Motor neuron (in vitro differentiated cells): Measurements from ENCODE around the gene UBE4A. TPM values are rescaled to one million over a fixed set of nuclear protein-coding genes. Genes with fewer than 3 reads are reported as not detected.

Experiments used
- ATAC-seq, 8 experiments: fragments of 200-7000 bp; cut with Tn5 transposase; replicated peaks in 6 of 8; 2 replicates each; pipeline ENCODE4 v1.8.0; 2021; ENCODE audit warnings: mild to moderate bottlenecking in 8 of 8, moderate library complexity in 8 of 8
- H3K27ac ChIP-seq, 2 donors: fragments of 250-450 bp; sonication (Bioruptor Pico); 2 replicates each; pipeline ENCODE4 v1.9.0; 2021; ENCODE audit warnings: antibody characterized with exemption in 2 of 2, mild to moderate bottlenecking in 2 of 2, moderate library complexity in 1 of 2
- H3K4me1 ChIP-seq, 2 donors: fragments of 250-450 bp; sonication (Bioruptor Pico); replicated peaks in 1 of 2; 2 replicates each; pipeline ENCODE4 v1.6.1; 2021; ENCODE audit warnings: antibody characterized with exemption in 2 of 2, mild to moderate bottlenecking in 2 of 2, moderate library complexity in 1 of 2
- H3K4me3 ChIP-seq, 5 donors: fragments of 250-450 bp; sonication (Bioruptor Pico); 2 replicates each; pipeline ENCODE4 v1.9.0; 2021; ENCODE audit warnings: antibody characterized with exemption in 5 of 5, mild to moderate bottlenecking in 5 of 5, moderate library complexity in 4 of 5
- WGBS, 10 experiments: fragments of 450-650 bp; shearing (Covaris generic); methylation state at CpG; one replicate each; pipeline ENCODE4 v1.0.0; 2022; 5-methylcytosine and 5-hydroxymethylcytosine counted together
- in situ Hi-C, 9 experiments: fragments of 400-800 bp; cut with MboI; loops; one replicate each; pipeline ENCODE4 v1.15.0; 2021; ENCODE audit warnings: low sequenced_read_pairs in 9 of 9, low pct_unique_long_range_greater_than_20kb in 2 of 9; ENCODE audit not compliant: unreplicated experiment in 9 of 9
- total RNA-seq, 8 experiments: library from RNA; unstranded; fragments of 300-600 nt; gene quantifications; 2 replicates each; pipeline versions ENCODE4 v1.2.3 to v1.2.4, GENCODE V29; 2022

Gene UBE4A, protein sequence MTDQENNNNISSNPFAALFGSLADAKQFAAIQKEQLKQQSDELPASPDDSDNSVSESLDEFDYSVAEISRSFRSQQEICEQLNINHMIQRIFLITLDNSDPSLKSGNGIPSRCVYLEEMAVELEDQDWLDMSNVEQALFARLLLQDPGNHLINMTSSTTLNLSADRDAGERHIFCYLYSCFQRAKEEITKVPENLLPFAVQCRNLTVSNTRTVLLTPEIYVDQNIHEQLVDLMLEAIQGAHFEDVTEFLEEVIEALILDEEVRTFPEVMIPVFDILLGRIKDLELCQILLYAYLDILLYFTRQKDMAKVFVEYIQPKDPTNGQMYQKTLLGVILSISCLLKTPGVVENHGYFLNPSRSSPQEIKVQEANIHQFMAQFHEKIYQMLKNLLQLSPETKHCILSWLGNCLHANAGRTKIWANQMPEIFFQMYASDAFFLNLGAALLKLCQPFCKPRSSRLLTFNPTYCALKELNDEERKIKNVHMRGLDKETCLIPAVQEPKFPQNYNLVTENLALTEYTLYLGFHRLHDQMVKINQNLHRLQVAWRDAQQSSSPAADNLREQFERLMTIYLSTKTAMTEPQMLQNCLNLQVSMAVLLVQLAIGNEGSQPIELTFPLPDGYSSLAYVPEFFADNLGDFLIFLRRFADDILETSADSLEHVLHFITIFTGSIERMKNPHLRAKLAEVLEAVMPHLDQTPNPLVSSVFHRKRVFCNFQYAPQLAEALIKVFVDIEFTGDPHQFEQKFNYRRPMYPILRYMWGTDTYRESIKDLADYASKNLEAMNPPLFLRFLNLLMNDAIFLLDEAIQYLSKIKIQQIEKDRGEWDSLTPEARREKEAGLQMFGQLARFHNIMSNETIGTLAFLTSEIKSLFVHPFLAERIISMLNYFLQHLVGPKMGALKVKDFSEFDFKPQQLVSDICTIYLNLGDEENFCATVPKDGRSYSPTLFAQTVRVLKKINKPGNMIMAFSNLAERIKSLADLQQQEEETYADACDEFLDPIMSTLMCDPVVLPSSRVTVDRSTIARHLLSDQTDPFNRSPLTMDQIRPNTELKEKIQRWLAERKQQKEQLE
- total RNA-seq: 10 to 100 TPM; 25.3 to 57.3 (median 39.1) TPM

GRCh38 chr11:118359295-118359958 lies at the start of gene UBE4A:
TSS of gene UBE4A (plus strand) at chr11:118359600. CDS start at chr11:118365081, 5,481 bp downstream.
- 0 to 23% (median 0%) methylated on average over 1 to 13 of the region's 33 CpGs; no CpG with 5 or more reads in 1 of the 10 experiments for WGBS, 10 experiments
- peak within 1 kb of the TSS; percentile 79 to 82 for H3K27ac ChIP-seq

GRCh38 chr11:118310271-118310670 lies 49.1 kb upstream of the UBE4A start:
- Histone ChIP-seq H3K4me1 (peaks cover 0 to 5% of the 10 kb centered on the region in 2 donors), H3K27ac (no peak overlapping the region), H3K4me3 (no peak overlapping the region)
- in situ Hi-C loops: no loop called here
- no peak for ATAC-seq
- 0 to 89% (median 63%) methylated on average over 1 to 3 of the region's 3 CpGs for WGBS, 10 experiments

More at GRCh38 chr11:118359295-118359958, at the start of gene UBE4A:
- peak; percentile 92 to 99 (median 96) for ATAC-seq
- in situ Hi-C loops: loop anchor here in 5 of 9 experiments (10.0 to 25.0 kb wide), 3 partner anchors 155 to 172 kb away; partner anchors contain the start of gene SCN2B (in 1 of the 5)
- peaks cover 5 to 7% of the 10 kb centered on the region in 2 donors for H3K4me1 ChIP-seq
- H3K4me3 ChIP-seq: peak within 1 kb of the TSS; percentile 57 to 77 (median 73)

DNA sequence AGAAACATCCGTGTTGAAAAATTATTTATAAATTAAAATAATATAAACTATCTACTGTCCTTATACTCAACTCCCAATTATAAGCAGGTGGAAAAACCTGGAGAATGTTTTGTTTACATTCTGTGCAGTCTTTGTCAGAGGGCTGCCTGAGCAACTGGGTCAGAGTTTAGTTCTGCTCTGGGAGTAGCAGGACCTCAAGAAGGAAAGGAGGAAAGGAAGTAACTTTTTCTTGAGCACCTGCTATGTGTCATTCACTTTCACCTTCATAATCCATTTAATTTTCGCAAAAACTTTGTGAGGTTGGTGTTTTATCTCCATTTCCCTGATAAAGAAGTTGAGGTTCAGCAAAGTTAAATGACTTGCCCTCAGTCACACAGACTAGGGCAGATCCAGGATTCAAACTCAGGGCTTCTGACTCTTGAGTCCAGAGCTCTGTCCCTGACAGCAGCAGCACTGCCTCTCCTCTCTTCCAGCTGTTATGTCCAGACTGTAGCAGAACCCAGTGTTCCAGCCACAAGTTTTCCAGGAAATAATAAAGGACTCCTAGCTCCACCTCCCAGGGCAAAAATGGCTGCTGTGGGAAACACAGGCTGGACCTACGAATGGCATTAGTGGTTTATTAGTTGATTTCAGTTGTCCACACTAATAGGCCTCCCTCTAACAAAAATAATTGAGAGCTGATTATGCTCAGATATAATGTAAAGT lies 48.5 kb upstream of the UBE4A start:
- ATAC-seq: no peak
- Histone ChIP-seq H3K4me3 (no peak overlapping the region), H3K27ac (no peak overlapping the region), H3K4me1 (peaks cover under 1 to 12% of the 10 kb centered on the region in 2 donors)
- WGBS, 10 experiments: 31 to 100% (median 73%) methylated on average over 1 to 3 of the region's 3 CpGs; no CpG with 5 or more reads in 1 of the 10 experiments
- in situ Hi-C loops: no loop called here

- H3K27ac ChIP-seq: no peak overlapping the region
- peaks cover 6 to 18% of the 10 kb centered on the region in 2 donors for H3K4me1 ChIP-seq
- 0 to 82% (median 58%) methylated on average over 1 to 4 of the region's 4 CpGs; no CpG with 5 or more reads in 1 of the 10 experiments for WGBS, 10 experiments
- in situ Hi-C loops: no loop called here
- no peak for ATAC-seq
- H3K4me3 ChIP-seq: no peak overlapping the region
These were observed 47.9 kb upstream of the UBE4A start for GRCh38 chr11:118311518-118311917.

DNA sequence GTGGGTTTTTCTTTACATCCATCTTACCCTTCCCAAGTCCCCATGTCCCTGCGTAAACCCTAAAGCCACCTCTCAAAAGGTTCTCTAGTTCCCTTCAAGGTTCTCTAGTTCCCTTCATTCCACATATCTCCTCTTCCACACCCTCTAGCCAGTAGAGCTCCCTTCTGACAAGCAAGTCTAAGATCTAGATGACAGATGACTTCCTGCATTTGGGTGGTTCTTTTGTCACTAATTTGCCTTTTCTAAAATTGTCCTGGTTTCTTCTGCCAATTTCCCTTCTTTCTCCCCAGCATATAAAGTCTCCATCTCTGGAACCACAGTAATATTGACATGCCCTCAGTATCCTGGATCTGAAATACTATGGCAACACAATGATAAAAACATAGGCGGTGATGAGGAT lies 47.1 kb upstream of the UBE4A start:
- no peak overlapping the region for H3K4me3 ChIP-seq
- H3K27ac ChIP-seq: no peak overlapping the region
- no peak for ATAC-seq
- WGBS, 10 experiments: 80 to 100% (median 100%) methylated on average over 1 to 2 of the region's 2 CpGs; no CpG with 5 or more reads in 2 of the 10 experiments
- in situ Hi-C loops: no loop called here
- H3K4me1 ChIP-seq: peaks cover 10 to 24% of the 10 kb centered on the region in 2 donors

DNA sequence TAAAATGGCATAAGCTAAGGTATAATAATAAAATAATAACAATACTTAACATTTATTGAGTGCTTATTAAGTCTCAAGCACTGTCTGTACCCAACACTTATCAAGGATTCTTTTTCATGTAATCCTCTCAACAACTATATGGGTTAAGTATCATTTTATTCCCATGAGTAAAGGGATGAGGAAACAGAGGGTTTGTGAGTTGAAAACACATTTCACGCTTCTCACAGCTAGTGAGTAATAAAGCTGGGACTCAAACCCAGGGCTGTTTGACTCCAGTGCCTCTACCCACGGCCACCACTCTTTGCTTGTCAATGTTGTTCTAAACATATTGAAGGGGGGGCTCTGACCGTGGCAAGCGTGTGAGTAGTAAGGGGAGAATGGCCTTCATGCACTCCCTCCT lies 46.2 kb upstream of the UBE4A start:
- peaks cover 10 to 24% of the 10 kb centered on the region in 2 donors for H3K4me1 ChIP-seq
- no peak overlapping the region for H3K4me3 ChIP-seq
- WGBS, 10 experiments: 0 to 100% (median 83%) methylated on average over 1 to 3 of the region's 4 CpGs; no CpG with 5 or more reads in 3 of the 10 experiments
- no peak overlapping the region for H3K27ac ChIP-seq
- ATAC-seq: no peak
- in situ Hi-C loops: no loop called here

DNA sequence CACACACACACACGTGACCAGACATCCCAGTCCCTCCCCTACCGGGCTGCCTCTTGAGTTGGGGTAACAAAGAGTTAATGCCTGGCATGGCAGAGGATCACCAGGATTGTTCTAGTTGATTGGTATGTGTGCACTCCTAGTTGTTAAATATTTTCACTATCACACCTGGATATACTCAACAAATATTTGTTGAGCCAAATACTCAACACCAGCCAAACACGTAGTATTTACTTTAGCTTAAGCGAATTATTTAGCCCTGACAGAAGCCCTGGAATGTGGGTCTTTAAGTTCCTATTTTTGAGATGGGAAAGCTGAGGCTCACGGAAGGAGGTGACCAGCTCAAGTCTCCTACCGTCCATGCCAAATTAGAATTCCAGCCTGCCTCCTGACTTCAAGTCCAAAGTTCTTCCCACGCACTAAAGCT lies 44.4 kb upstream of the UBE4A start:
- in situ Hi-C loops: no loop called here
- Histone ChIP-seq H3K4me3 (no peak overlapping the region), H3K4me1 (peaks cover 10 to 24% of the 10 kb centered on the region in 2 donors), H3K27ac (peak overlapping the region in 1 of 2 donors; percentile 6)
- 60 to 100% (median 85%) methylated on average over 2 to 6 of the region's 7 CpGs; no CpG with 5 or more reads in 2 of the 10 experiments for WGBS, 10 experiments
- no peak for ATAC-seq

DNA sequence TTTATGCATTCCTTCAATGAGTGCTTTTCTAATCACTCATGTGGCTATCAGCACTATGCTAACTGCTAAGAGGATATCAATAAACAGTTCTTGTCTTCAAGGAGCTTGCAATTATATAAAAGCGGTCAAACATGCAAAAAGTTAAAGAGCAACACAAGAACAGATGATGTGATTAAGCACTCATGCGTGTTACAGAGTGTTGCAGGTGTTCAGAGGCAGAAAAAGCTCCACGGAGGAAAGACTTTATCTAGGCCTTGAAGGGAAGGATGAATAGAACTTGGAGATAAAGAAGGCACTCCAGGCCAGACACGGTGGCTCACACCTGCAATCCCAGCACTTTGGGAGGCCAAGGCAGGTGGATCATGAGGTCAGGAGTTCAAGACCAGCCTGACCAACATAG lies 41.3 kb upstream of the UBE4A start:
- 63 to 96% (median 77%) methylated on average over 2 to 4 of the region's 4 CpGs; no CpG with 5 or more reads in 1 of the 10 experiments for WGBS, 10 experiments
- ATAC-seq: no peak
- Histone ChIP-seq H3K27ac (no peak overlapping the region), H3K4me3 (no peak overlapping the region), H3K4me1 (peaks cover 10 to 24% of the 10 kb centered on the region in 2 donors)
- in situ Hi-C loops: no loop called here

DNA sequence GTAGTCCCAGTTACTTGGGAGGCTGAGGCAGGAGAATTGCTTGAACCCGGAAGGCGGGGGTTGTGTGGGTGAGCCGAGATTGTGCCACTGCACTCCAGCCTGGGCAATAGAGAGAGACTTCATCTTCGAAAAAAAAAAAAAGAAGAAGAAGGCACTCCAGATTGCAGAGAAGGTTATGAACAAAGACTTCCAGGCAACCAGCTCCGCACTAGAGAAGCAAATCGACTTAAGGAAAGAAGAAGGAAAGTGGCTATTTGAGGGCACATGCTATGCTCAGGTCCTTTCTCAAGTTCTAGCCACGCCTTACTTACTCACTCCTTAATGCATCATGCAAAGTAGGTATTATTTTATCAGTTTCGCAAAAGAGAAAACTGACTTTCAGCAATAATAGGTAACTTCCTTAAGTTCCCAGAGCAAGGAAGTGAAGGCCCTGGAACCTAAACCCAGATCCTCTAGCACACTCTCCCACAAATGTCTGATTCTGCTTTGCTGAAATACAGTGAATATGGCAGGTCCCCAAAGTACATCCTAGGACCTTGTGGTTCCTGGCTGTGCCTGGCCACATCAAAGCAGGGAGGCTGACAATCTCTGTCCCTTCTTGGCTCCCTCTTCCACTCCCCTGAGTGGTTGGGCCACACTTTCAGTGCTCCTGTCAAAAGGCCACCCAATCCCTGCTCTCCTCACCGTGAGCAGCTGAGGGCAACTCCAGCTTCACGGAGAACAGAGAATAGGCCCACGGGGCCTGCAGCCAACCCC lies 40.6 kb upstream of the UBE4A start:
- in situ Hi-C loops: no loop called here
- no peak for ATAC-seq
- WGBS, 10 experiments: 63 to 96% (median 92%) methylated on average over 2 to 10 of the region's 11 CpGs
- Histone ChIP-seq H3K4me1 (peaks cover 10 to 24% of the 10 kb centered on the region in 2 donors), H3K4me3 (no peak overlapping the region), H3K27ac (no peak overlapping the region)

DNA sequence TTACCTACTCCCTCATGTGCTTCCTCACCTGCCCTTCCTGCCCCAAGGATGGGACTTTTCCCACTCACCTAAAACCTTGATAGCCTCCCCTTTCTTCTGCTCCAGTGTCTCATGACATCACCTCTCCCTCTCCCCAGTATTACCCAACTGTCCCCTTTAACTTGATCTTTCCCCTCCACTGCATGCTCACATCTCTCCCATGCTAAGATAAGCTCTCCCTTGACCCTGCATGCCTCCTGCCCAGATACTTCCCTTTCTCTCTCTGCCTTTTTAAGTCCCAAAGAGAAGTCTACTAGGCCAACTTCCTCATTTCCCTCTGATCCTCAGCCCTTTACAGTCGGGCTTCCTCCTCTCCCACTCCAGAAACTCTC lies 40.1 kb upstream of the UBE4A start:
- H3K4me3 ChIP-seq: no peak overlapping the region
- peaks cover 10 to 24% of the 10 kb centered on the region in 2 donors for H3K4me1 ChIP-seq
- WGBS, 10 experiments: 14 to 100% (median 80%) methylated on average over 1 of the region's 1 CpG; no CpG with 5 or more reads in 6 of the 10 experiments
- ATAC-seq: no peak
- in situ Hi-C loops: no loop called here
- no peak overlapping the region for H3K27ac ChIP-seq

- Histone ChIP-seq H3K27ac (no peak overlapping the region), H3K4me3 (no peak overlapping the region), H3K4me1 (peaks cover 10 to 17% of the 10 kb centered on the region in 2 donors)
- in situ Hi-C loops: no loop called here
- 43 to 100% (median 73%) methylated on average over 1 to 3 of the region's 3 CpGs; no CpG with 5 or more reads in 1 of the 10 experiments for WGBS, 10 experiments
- no peak for ATAC-seq
These were observed 38.9 kb upstream of the UBE4A start for GRCh38 chr11:118320515-118320914.
